Stimulated activated CD8-positive, alpha-beta memory T cell treated with anti-CD3 and anti-CD28 coated beads, Interleukin-12 subunit alpha, Interleukin-12 subunit beta, amount 100 ng/mL, for 24 hours (primary cell): Measurements from ENCODE around the gene OBSL1.

Experiments used
- DNase-seq: peaks from one replicate; pipeline ENCODE4 v3.0.0-alpha.2; 2020; ENCODE audit errors: extremely low read depth

The OBSL1 gene

DNA sequence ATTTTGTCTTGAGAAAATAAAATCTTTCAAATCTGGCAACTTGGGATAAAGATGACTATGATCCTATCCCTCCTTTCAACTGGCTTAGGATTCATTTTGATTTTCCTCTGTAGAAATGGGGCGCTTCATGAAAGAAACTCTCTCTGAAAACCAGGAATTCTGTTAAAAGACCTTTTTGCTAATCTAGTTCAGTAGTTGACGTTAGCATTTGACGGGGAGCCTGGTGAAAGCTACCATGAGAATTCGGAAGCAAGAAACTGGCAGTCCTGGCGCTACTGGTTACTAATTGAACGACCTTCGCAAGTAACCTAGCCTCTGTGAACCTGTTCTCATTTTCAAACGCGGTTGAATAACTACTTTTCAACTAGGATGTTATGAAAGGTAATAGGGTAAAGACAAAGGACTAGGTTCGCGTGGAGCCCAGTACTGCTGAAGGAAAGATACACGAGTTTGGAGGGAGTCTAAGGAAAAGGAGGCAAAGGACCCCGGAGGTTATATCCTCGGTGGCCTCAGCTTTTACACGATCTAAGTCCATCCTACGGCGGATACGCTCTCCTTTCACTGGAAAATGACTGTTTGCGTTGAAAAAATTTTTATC lies 25.7 kb upstream of the OBSL1 start:
- DNase-seq: no peak

DNA sequence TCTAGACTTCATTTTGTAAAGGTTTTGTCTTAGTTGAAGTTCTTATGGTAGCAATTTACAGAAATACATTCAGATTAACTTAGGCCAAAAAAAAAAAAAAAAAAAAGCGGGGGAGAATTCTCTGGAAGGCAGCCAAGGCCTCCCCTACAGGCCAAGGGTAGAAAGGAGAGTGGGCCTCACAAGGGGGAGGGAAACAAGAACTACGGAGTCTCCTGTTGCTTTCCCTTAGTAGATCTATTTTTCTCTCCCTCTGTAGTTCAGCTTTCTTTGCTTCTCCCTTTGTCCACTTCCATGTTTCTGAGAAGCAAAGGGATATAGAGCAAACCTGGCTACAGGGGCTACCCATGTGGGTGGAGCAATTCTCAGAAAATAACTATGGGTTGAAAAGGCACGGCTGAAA lies 23.9 kb upstream of the OBSL1 start:
- DNase-seq: no peak

DNA sequence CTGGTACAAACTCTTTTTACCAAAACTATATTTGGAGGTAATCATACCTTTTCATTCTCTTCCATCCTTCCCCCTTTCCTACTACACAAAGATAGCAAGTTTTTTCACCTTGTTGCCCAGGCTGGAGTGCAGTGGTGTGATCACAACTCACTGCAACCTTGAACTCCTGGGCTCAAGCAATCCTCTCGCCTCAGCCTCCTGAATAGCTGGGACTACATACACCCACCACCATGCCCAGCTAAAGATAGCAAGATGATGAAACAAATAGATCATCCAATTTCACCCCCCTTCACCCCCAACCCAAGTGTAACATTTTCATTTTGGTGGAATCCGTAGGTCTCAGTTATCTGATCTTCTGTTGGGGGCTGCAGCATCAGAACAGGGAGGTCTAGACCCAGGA lies 21.8 kb upstream of the OBSL1 start:
- no peak for DNase-seq

DNA sequence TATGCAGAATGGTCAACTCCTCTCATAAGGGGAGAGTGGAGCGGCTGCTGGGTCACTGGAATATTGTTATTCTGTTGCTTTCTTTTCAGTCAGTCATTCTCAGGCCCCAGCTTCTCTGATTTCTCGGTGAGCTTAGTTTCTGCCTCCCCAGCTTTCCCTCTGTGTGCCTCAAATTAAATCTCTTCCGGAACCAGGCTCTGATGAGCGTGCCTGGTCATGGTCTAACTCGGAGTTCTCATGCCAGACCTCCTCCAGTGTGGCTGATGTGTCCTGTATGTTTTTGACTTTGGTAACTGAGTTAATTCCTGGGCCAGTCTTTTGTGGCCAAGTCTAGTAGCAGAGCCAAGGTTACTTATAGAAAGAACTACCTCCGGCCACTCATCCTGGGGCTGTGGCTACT lies 21.4 kb upstream of the OBSL1 start:
- DNase-seq: no peak

DNA sequence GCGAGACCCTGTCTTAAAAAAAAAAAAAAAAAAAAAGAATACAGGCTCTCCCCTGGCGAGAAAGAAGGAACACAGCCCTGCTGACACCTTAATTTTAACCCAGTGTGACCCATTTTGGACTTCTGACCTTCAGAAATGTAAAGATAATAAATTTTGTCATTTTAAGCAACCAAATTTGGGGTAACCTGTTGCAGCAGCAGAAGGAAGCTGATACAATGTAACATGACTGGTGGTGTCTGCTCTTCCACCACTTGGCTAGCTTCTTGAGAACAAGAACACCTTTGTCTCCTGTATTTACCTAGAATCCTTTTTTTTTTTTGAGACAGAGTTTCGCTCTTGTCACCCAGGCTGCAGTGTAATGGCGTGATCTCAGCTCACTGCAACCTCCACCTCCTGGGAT lies 19.8 kb upstream of the OBSL1 start:
- no peak for DNase-seq

DNA sequence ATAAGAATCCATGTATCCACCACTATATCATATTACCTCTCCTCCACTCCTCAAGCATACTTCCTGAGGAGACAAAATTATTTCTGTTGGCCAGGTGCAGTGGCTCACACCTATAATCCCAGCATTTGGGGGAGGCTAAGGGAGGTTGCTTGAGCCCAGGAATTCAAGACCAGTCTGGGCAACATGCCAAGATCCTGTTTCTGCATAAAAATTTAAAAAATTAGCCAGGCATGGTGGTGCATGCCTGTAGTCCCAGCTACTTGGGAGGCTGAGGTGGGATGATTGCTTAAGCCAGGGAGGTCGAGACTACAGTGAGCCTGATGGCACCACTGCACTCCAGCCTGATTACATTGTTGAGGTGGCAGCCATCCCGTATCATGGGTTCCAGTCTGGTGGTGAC lies 10.0 kb upstream of the OBSL1 start:
- DNase-seq: no peak

DNA sequence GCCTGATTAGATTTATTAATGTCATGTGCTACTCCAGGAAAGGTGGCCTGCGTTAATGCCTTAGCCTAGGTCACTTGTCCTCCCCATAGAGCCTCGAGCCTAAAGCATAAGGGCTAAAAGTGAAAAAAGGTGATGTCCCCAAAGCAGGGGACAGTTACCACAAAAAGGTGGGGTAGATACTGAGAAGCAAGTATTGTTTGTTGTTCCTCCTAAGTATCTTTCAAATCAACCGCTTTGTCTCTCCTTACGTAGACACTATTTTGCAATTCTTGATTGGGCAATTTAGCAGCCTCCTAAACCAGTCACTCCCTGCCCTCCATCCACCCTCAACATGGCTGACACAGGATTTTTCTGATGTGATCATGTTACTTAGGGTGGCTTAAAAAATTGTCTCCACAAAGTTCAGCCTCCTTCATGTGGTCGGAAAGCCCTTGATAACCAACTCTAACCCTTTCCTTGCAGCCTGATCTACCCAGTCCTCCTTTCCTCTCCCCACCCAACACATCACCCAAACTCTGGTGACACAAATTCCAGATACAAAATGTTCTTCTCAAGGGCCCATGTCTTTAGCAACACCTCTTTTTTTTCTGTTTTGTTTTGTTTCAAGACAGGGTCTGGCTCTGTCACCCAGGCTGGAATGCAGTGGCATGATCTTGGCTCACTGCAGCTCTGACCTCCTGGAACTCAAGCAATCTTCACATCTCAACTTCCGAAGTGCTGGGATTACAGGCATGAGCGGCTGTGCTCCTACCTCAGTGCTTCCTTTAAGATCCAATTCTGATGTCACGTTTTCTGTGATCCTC lies 7.7 kb upstream of the OBSL1 start:
- no peak for DNase-seq

DNA sequence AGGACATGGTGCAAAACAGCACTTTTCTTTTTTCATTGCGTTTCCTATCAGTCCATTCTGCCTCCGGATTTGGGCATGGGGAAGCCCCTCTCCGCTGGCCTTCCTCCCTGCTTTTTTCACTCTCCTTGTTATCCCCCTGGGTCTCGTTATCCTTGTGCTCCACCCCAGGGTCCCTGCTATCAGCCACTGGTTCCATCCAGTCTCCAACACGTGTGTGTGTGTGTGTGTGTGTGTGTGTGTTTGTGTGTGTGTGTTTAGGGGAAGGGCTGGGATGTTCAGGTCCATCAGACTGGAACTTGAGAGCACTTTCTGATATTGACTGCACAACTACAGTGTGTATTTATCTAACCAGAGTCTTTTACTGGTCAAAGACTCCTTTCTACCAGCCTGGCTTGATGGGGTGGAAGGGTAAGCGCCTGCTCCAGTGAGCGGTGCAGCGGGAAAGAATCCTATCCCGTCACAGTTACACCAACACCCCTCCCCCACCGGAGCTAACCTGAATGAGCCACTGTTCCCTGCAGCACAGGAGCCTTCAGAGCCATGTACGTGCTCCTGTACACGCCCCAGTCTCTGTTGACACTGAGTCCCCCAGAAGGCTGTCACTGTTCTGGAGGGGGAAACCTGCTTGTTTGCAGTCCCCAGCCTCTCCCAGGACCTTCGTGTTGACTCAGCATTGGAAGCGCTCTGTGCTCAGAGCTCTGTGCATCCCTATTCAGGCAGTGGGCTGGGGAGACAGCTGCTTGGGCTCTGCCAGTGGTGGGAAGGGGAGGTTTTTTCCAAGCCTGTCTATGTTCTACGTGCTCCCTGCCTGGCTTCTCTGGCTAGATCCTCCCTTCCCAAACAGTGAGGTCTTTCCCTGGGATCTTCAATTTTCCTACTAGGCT lies 5.4 kb upstream of the OBSL1 start:
- no peak for DNase-seq

DNA sequence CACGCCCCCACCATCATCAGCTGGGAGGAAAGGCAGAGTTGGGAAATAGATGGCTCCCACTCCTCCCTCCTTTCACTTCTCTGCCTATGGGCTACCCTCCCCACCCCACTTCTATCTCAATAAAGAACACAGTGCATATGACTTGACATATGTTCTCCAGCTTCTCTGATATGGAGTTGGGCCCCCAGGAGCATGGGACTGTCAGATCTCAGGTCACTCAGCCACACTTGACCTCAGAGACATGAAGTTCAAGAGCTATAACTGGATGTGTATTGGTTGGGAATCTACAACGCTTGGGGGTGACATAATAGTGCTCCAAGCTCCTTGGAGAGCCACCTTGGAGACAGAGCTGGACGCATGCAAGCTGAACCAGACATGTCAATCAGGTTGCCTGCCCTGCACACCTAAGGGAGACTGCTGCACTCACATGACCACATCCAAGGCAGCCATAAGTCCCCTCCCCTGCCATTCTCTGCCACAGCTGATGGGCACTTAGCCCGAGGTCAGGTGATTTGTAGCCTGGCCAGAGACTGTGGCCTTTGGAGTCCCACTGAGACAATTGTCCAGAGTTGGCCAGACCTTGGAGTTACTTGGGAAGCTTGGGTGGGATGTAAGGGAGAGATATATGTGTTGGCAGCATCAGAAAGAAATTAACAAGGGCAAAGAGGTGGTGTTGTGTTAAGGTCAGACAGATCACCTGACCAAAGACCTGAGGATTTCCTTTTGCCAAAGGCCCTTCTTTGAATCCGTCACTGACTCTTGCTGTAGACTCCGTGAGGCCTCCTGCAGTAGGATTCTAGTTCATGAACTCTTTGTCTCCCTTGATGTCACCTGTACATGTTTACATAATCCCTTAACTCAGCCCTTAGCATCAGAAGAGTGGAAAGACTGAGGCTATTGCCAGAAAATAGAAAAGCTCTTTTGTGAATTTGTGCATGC lies 4.5 kb upstream of the OBSL1 start:
- DNase-seq: no peak

DNA sequence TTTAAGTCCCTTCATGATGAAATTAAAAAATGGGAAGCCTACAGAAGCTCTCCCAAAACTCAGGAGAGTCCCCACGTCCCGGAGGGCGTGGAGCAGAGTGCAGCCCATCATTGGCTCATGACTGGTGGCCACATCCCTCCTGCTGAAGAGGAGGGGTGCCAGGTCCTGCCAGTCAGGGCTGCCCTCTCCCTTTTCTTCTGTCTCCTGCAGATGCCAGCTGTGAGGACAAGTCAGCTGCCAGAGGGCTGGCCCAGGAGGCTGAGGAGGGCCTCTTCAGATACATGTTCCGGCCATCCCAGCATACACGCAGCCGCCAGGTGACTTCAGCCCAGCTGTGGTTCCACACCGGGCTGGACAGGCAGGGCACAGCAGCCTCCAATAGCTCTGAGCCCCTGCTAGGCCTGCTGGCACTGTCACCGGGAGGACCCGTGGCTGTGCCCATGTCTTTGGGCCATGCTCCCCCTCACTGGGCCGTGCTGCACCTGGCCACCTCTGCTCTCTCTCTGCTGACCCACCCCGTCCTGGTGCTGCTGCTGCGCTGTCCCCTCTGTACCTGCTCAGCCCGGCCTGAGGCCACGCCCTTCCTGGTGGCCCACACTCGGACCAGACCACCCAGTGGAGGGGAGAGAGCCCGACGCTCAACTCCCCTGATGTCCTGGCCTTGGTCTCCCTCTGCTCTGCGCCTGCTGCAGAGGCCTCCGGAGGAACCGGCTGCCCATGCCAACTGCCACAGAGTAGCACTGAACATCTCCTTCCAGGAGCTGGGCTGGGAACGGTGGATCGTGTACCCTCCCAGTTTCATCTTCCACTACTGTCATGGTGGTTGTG lies 3.4 kb upstream of the OBSL1 start:
- DNase-seq: no peak

DNA sequence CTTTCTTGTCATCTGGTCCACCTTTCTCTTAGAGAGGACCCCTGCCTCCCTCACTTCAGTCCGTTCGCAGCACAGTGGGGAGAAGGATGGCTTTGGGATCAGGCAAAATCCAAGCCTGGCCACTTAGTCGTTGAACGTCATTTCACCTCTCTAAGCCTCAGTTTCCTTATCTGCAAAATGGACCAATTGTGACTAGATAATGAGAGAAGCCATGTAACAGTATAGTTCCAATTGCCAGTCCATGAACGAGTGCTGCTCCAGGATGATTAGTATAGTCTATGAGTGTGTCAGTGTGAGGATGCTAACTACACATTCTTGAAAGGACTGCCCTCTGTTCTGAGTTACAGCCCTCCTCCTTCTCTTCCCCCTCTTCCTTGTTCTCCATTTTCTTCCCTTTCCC lies 1.8 kb upstream of the OBSL1 start:
- DNase-seq: no peak

DNA sequence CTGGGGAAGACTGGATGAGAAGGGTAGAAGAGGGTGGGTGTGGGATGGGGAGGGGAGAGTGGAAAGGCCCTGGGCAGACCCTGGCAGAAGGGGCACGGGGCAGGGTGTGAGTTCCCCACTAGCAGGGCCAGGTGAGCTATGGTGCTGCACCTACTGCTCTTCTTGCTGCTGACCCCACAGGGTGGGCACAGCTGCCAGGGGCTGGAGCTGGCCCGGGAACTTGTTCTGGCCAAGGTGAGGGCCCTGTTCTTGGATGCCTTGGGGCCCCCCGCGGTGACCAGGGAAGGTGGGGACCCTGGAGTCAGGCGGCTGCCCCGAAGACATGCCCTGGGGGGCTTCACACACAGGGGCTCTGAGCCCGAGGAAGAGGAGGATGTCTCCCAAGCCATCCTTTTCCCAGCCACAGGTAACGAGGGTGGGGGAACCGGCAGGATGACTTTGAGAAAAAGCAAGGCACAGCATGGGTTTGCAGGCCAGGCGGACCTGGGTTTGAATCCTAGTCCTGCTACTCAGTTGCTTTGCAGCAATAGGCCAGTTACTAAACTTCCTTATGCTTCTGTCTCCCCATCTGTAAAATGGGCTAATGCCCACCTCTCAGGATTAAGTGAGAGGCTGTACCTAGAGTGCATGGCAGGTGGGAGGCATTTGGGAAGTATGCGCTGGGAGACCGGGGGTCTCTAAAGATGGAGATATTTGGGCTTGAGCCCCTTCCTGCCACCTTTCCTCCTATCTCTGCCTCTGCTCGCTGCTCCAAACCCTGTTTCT lies 1.1 kb upstream of the OBSL1 start, which contains the start of gene INHA:
Gene INHA (plus strand): TSS at position 74 of the 765 bp plus-strand sequence. CDS start 65 bp downstream, at position 139.
- no peak for DNase-seq

DNA sequence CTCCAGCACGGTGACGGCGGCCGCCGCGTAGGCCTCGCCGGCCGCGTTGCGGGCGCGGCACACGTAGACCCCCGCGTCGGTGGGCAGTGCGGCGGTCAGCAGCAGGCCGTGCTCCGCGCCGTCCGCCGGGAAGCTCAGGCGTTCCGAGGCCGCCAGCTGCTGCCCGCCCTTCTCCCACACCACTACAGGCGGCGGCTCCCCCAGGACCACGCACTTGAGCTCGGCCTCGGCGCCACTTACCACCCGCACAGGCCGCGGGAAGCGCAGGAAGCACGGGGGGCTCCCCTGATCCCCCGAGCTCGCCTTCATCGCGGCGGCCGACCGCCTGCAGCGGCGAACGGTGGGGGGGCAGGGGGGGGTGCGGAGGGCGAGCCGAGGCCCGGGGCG lies 422 bp downstream of the OBSL1 start:
- DNase-seq: no peak

DNA sequence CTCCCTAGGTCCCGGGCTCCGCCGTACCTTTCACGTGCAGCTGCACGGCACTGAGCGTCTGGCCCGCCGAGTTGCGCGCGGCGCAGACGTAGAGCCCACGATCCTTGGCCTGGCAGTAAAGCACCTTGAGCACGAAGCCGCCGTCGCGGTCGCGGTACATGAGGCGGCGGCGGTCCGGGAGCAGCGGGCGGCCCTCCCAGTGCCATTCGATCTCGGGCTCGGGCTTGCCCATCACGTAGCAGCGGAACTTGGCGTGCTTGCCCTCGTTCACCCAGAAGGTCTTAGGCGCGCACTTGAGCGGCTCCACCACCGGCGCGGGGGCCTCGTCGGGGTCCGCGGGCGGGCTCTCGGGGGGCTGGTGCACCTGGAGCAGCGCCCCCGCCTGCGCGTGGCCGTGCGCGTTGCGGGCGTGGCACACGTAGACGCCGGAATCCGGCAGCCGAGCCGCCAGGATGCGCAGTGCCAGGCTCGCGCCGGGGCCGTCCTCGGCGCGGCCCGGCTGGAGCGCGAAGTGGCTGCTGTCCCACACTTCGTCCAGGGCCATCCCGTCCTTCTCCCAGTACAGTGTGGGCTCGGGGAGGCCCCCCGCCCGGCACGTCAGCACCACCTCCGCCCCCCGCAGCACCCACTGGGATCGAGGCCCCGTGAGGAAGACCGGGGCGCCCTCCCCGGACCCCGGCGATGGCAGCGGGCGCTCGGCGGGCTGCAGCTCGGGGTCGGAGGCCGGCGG lies 980 bp downstream of the OBSL1 start:
- no peak for DNase-seq

DNA sequence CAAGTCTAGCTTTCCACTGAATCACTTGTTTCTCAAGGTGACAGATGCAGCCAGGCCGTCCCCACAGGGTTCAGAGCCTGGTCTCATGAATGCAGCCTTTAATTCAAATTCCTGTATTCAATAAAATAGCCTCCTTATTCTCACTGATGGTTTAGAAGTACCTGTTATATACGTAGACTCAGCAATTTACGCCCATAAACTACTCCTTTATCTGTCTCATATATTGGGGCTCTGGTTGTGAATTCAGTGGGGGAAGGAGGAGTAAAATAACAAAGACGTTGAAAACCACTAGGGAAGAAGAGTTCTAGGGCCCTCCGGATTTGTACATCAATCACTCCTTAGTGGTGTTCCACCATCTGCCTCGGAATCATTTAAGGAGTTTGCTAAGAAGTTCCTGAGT lies 1.7 kb downstream of the OBSL1 start:
- DNase-seq: no peak

DNA sequence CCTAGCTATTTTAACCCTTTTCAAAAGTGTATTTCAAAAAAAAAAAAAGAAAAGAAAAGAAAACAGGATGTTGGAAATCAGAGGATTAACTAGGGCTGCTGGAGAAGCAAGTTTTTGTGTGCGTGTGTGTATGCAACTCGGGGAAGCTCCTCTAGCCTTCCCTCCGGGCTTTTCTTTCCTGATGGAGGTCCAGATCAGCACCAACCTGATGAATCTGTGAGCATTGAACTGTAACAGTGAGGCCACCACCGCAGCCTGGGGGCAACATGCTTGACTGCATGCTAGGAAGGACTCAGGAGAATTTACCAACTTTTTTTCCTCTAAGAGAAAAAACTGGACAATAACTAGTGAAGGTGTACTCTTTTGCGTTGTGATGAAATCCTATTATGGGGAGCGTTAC lies 2.3 kb downstream of the OBSL1 start:
- DNase-seq: no peak

DNA sequence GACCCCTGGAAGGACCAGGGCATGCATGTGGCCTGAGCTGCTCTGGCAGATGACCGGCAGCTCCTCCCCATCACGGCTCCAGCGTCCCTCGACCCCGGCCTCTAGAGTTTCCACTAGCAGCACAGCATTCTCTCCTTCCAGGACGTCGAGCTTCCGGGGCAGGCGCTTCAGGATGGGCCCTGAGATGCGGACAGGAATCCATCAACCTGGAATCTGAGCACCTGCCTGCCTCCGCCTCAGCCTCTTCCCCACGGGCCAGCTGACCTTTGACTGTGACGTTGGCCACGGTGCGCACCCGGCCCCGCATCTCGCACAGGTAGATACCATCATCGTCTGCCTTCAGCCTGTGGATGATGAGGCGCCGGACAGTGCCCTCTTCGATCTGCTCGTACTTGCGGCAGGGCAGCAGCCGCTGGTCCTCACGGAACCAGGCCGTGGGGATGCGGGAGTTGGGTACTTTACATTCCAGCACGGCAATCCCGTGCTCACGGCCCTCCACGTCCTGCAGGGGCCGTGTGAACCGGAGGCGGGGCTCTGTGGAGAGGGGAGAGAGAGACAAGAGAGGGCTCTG lies 3.5 kb downstream of the OBSL1 start:
- no peak for DNase-seq

DNA sequence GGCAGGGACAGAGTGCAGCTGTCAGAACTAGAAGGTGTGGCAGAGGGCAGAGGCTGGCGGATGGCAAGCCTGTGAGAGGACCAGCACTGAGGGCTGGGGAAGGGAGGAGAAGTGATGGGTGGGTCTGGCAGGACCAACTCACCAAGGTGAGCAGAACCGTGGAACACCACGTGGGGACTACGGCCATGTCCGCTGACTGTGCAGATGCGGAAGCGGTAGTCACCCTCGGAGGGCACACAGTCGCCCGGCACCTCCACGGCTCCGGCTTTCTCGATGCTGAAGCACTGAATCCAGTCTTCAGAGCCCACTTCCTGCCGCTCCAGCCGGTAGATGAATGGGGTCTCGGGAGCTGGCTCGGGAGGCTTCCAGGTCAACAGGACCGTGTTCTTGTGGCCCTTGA lies 4.2 kb downstream of the OBSL1 start:
- DNase-seq: no peak

DNA sequence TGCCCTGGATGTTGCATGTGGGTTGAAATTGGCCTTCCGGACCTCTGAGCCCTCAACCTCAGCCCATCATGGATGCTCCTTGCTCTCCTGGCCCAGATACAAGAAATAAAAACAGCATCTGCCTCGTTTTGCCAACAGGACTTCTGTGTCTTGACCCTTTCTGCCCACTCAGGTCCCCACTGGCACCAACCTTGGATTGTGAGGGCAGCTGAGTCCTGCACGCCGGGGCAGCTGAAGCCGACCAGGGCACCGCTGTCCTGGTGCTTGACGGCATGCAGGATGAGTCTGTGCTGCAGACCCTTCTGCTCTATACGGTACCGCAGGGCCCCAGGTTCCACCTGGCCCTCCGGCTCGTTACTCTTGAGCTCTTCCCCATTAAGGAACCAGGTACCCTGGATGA lies 4.7 kb downstream of the OBSL1 start:
- no peak for DNase-seq
